ENCODE results near the gene MAGED2. TPM values are rescaled to one million over a fixed set of nuclear protein-coding genes. Genes with fewer than 3 reads are reported as not detected.
"Not testable (repeated sequence)": the region's sequence is repeated elsewhere in the genome, so short reads cannot be mapped to it uniquely, and the experiment has no call there.

Gene MAGED2
- total RNA-seq, 1 donor from 2014 or later, result 247 TPM

- Mint-ChIP-seq H3K27me3 (no peaks in the 10 kb centered on the region), H3K4me1 (ENCODE audit: low read depth) (peaks cover 12% of the 10 kb centered on the region), H3K4me3 (ENCODE audit: low read depth) (no peak overlapping the region), H3K36me3 (ENCODE audit: insufficient read depth) (peaks cover under 1% of the 10 kb centered on the region), H3K9me3 (ENCODE audit: low read depth) (peaks cover 45% of the 10 kb centered on the region), H3K27ac (no peak overlapping the region)
- TF ChIP-seq, protein P1, sequence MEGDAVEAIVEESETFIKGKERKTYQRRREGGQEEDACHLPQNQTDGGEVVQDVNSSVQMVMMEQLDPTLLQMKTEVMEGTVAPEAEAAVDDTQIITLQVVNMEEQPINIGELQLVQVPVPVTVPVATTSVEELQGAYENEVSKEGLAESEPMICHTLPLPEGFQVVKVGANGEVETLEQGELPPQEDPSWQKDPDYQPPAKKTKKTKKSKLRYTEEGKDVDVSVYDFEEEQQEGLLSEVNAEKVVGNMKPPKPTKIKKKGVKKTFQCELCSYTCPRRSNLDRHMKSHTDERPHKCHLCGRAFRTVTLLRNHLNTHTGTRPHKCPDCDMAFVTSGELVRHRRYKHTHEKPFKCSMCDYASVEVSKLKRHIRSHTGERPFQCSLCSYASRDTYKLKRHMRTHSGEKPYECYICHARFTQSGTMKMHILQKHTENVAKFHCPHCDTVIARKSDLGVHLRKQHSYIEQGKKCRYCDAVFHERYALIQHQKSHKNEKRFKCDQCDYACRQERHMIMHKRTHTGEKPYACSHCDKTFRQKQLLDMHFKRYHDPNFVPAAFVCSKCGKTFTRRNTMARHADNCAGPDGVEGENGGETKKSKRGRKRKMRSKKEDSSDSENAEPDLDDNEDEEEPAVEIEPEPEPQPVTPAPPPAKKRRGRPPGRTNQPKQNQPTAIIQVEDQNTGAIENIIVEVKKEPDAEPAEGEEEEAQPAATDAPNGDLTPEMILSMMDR (IDR thresholded peaks at IDR 0.05; ENCODE audit: unreplicated experiment), result no peak
- no peak for DNase-seq (ENCODE audit: low spot score, unreplicated experiment)
Measured at GRCh38 chrX:54776987-54777672, 30.4 kb upstream of the MAGED2 start.

GRCh38 chrX:54785901-54786300 is 21.6 kb upstream of the MAGED2 start:
- Mint-ChIP-seq H3K9me3 (ENCODE audit: low read depth) (peaks cover 39% of the 10 kb centered on the region), H3K27me3 (no peaks in the 10 kb centered on the region), H3K36me3 (ENCODE audit: insufficient read depth) (no peaks in the 10 kb centered on the region), H3K4me1 (ENCODE audit: low read depth) (no peaks in the 10 kb centered on the region), H3K4me3 (ENCODE audit: low read depth) (no peak overlapping the region), H3K27ac (no peak overlapping the region)
- TF ChIP-seq, protein P1 (IDR thresholded peaks at IDR 0.05; ENCODE audit: unreplicated experiment), result peak; percentile 28
- DNase-seq (ENCODE audit: low spot score, unreplicated experiment), result no peak

DNA sequence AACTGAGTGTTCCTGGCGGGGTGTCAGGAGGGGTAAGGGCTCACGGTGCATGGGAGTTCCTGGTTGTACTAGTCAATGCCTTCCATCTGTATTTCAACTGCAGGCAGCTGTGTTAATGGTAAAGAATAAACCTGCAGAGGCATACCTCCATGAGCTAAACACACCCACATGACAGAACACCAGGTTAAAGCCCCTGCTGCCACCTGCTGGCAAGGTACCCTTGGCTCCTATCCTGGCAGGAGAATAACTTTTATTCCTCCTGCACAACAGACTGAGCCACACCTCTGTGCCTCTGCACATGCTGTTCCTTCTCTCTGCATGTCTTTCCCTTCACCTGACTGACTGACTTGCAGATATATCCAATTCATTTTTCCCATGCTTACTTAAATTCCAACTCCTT is 20.6 kb upstream of the MAGED2 start:
- DNase-seq (ENCODE audit: low spot score, unreplicated experiment), result no peak
- no peak overlapping the region for H3K27ac Mint-ChIP-seq
- H3K27me3 Mint-ChIP-seq, result no peaks in the 10 kb centered on the region
- TF ChIP-seq, protein P1 (IDR thresholded peaks at IDR 0.05; ENCODE audit: unreplicated experiment), result peak; percentile 51
- H3K4me3 Mint-ChIP-seq (ENCODE audit: low read depth), result no peak overlapping the region
- H3K36me3 Mint-ChIP-seq (ENCODE audit: insufficient read depth), result no peaks in the 10 kb centered on the region
- H3K4me1 Mint-ChIP-seq (ENCODE audit: low read depth), result no peaks in the 10 kb centered on the region
- H3K9me3 Mint-ChIP-seq (ENCODE audit: low read depth), result peaks cover 36% of the 10 kb centered on the region

DNA sequence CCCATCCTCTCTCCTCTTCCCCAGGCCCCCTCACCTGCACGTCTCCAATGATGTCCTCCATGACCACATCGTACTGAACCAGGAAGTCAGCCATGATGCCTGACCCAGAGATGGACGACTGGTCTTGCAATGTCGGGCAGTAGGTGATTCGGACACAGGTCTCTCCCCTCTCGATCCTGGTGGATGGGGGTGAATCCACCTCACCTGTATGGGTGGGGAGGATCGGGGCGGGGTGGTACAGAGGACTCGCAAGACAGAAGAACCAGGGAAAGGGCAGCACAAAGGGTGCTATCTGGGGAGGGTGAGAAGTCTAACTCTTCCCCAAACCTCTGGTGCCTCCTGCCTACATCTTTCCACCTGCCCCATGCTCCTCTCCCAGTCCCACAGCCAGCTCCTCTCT is 19.1 kb upstream of the MAGED2 start:
- no peaks in the 10 kb centered on the region for H3K27me3 Mint-ChIP-seq
- no peak overlapping the region for H3K4me3 Mint-ChIP-seq (ENCODE audit: low read depth)
- H3K36me3 Mint-ChIP-seq (ENCODE audit: insufficient read depth), result no peaks in the 10 kb centered on the region
- no peak for DNase-seq (ENCODE audit: low spot score, unreplicated experiment)
- no peaks in the 10 kb centered on the region for H3K4me1 Mint-ChIP-seq (ENCODE audit: low read depth)
- H3K9me3 Mint-ChIP-seq (ENCODE audit: low read depth), result peaks cover 28% of the 10 kb centered on the region
- H3K27ac Mint-ChIP-seq, result no peak overlapping the region
- TF ChIP-seq, protein P1 (IDR thresholded peaks at IDR 0.05; ENCODE audit: unreplicated experiment), result no peak

- H3K9me3 Mint-ChIP-seq (ENCODE audit: low read depth), result peaks cover 21% of the 10 kb centered on the region
- not testable (repeated sequence) for H3K4me1 Mint-ChIP-seq (ENCODE audit: low read depth); H3K27me3 Mint-ChIP-seq; DNase-seq (ENCODE audit: low spot score, unreplicated experiment); H3K27ac Mint-ChIP-seq; H3K4me3 Mint-ChIP-seq (ENCODE audit: low read depth); H3K36me3 Mint-ChIP-seq (ENCODE audit: insufficient read depth)
Measured at GRCh38 chrX:54789405-54789804, 18.1 kb upstream of the MAGED2 start.

DNA sequence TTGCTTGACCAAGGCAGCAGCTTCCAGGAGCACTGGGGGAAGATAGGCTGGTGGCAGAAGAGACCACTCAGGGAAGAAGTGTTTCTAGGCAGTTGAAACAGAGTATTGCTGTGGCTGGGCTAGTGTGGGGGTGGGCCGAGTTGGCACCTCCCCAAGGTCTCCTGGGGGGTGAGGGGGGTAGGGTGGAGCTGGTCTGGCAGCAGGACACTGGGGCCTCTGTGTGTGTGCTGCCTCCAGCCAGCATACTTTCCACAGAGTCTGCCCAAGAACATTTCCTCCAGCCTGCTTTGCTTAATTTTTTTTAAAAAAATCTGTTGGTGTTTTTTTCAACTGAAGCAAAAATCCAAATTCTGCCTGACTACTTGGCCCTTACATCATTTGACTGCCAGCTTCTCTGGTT is 13.5 kb upstream of the MAGED2 start:
- no peak for DNase-seq (ENCODE audit: low spot score, unreplicated experiment)
- Mint-ChIP-seq H3K4me1 (ENCODE audit: low read depth) (peaks cover 3% of the 10 kb centered on the region), H3K4me3 (ENCODE audit: low read depth) (no peak overlapping the region), H3K36me3 (ENCODE audit: insufficient read depth) (no peaks in the 10 kb centered on the region), H3K27ac (no peak overlapping the region), H3K9me3 (ENCODE audit: low read depth) (peaks cover 6% of the 10 kb centered on the region), H3K27me3 (peaks cover 2% of the 10 kb centered on the region)
- TF ChIP-seq, protein P1 (IDR thresholded peaks at IDR 0.05; ENCODE audit: unreplicated experiment), result no peak
